ENCODE measurements around the gene BCAS3. TPM values are rescaled to one million over a fixed set of nuclear protein-coding genes. Genes with fewer than 3 reads are reported as not detected.

The BCAS3 gene
- total and polyA plus RNA-seq, 2 experiments from 2014 or later, result 18.0 to 20.2 TPM

GRCh38 chr17:61326330-61326729 lies 648.7 kb downstream of the BCAS3 start:
- Histone ChIP-seq H2AFZ (no peak overlapping the region), H3K9me2 (ENCODE audit: insufficient read depth) (no peaks in the 10 kb centered on the region), H4K20me1 (ENCODE audit: insufficient read depth) (no peaks in the 10 kb centered on the region), H3K9ac (peak overlapping the region; percentile 33), H3K27me3 (replicated peaks; ENCODE audit: insufficient read depth) (no peaks in the 10 kb centered on the region), H3K36me3 (ENCODE audit: low read depth) (no peaks in the 10 kb centered on the region), H3K4me3 (no peak overlapping the region), H3F3A (ENCODE audit: insufficient read depth) (peaks cover 25% of the 10 kb centered on the region), H3K27ac (peak overlapping the region; percentile 58), H3K4me2 (ENCODE audit: unreplicated experiment) (peak overlapping the region; percentile 30), H3K79me2 (ENCODE audit: insufficient read depth) (no peaks in the 10 kb centered on the region), H3K9me3 (ENCODE audit: low read depth) (no peaks in the 10 kb centered on the region), H3K4me1 (ENCODE audit: insufficient read depth) (peaks cover 23% of the 10 kb centered on the region)
- WGBS, 2 experiments (ENCODE audit: low coverage in 1 of 2, low lambda C conversion rate in 2 of 2, missing lambda C conversion rate in 2 of 2), result 79% methylated on average over 3 of the region's 3 CpGs
- DNase-seq, result peak; percentile 20
- in situ Hi-C loops (cut with MboI), result no loop called here
- TF ChIP-seq EZH2 (IDR thresholded peaks at IDR 0.05; ENCODE audit: insufficient read depth, poor library complexity, severe bottlenecking) (no peak), EZH2phosphoT487 (IDR thresholded peaks at IDR 0.05; ENCODE audit: insufficient read depth, low read depth) (no peak)

GRCh38 chr17:61328351-61328750 lies 650.7 kb downstream of the BCAS3 start:
- Histone ChIP-seq H2AFZ (no peak overlapping the region), H3K9ac (no peak overlapping the region), H3K4me3 (no peak overlapping the region), H3K4me1 (ENCODE audit: insufficient read depth) (peaks cover 23% of the 10 kb centered on the region), H3F3A (ENCODE audit: insufficient read depth) (peaks cover 25% of the 10 kb centered on the region), H3K79me2 (ENCODE audit: insufficient read depth) (no peaks in the 10 kb centered on the region), H3K4me2 (ENCODE audit: unreplicated experiment) (no peak overlapping the region), H3K9me3 (ENCODE audit: low read depth) (no peaks in the 10 kb centered on the region), H3K27ac (no peak overlapping the region), H3K27me3 (replicated peaks; ENCODE audit: insufficient read depth) (no peaks in the 10 kb centered on the region), H3K9me2 (ENCODE audit: insufficient read depth) (no peaks in the 10 kb centered on the region), H4K20me1 (ENCODE audit: insufficient read depth) (no peaks in the 10 kb centered on the region), H3K36me3 (ENCODE audit: low read depth) (no peaks in the 10 kb centered on the region)
- in situ Hi-C loops (cut with MboI), result no loop called here
- TF ChIP-seq EZH2 (IDR thresholded peaks at IDR 0.05; ENCODE audit: insufficient read depth, poor library complexity, severe bottlenecking) (no peak), EZH2phosphoT487 (IDR thresholded peaks at IDR 0.05; ENCODE audit: insufficient read depth, low read depth) (no peak)
- 94 to 96% methylated on average over 6 of the region's 6 CpGs for WGBS, 2 experiments (ENCODE audit: low coverage in 1 of 2, low lambda C conversion rate in 2 of 2, missing lambda C conversion rate in 2 of 2)
- no peak for DNase-seq

GRCh38 chr17:61330174-61331150 lies 652.8 kb downstream of the BCAS3 start:
- peaks cover 12% of the 10 kb centered on the region for H3K4me1 ChIP-seq (ENCODE audit: insufficient read depth)
- no peak overlapping the region for H3K9ac ChIP-seq
- 97 to 99% methylated on average over 10 to 11 of the region's 11 CpGs for WGBS, 2 experiments (ENCODE audit: low coverage in 1 of 2, low lambda C conversion rate in 2 of 2, missing lambda C conversion rate in 2 of 2)
- H3K79me2 ChIP-seq (ENCODE audit: insufficient read depth), result no peaks in the 10 kb centered on the region
- DNase-seq, result no peak
- no peak overlapping the region for H2AFZ ChIP-seq
- no peak overlapping the region for H3K4me2 ChIP-seq (ENCODE audit: unreplicated experiment)
- no peak overlapping the region for H3K27ac ChIP-seq
- no peaks in the 10 kb centered on the region for H4K20me1 ChIP-seq (ENCODE audit: insufficient read depth)
- no peaks in the 10 kb centered on the region for H3K27me3 ChIP-seq (replicated peaks; ENCODE audit: insufficient read depth)
- H3K9me3 ChIP-seq (ENCODE audit: low read depth), result no peaks in the 10 kb centered on the region
- no peaks in the 10 kb centered on the region for H3K36me3 ChIP-seq (ENCODE audit: low read depth)
- TF ChIP-seq EZH2phosphoT487 (IDR thresholded peaks at IDR 0.05; ENCODE audit: insufficient read depth, low read depth) (no peak), EZH2 (IDR thresholded peaks at IDR 0.05; ENCODE audit: insufficient read depth, poor library complexity, severe bottlenecking) (no peak)
- in situ Hi-C loops (cut with MboI), result no loop called here
- peaks cover 13% of the 10 kb centered on the region for H3F3A ChIP-seq (ENCODE audit: insufficient read depth)
- H3K9me2 ChIP-seq (ENCODE audit: insufficient read depth), result no peaks in the 10 kb centered on the region
- no peak overlapping the region for H3K4me3 ChIP-seq

- Histone ChIP-seq H3K27ac (no peak overlapping the region), H3K79me2 (ENCODE audit: insufficient read depth) (no peaks in the 10 kb centered on the region), H3K9ac (no peak overlapping the region), H3F3A (ENCODE audit: insufficient read depth) (peaks cover 5% of the 10 kb centered on the region), H4K20me1 (ENCODE audit: insufficient read depth) (no peaks in the 10 kb centered on the region), H3K4me2 (ENCODE audit: unreplicated experiment) (no peak overlapping the region), H3K9me3 (ENCODE audit: low read depth) (no peaks in the 10 kb centered on the region), H3K4me1 (ENCODE audit: insufficient read depth) (peaks cover 6% of the 10 kb centered on the region), H3K4me3 (no peak overlapping the region), H3K27me3 (replicated peaks; ENCODE audit: insufficient read depth) (no peaks in the 10 kb centered on the region), H3K9me2 (ENCODE audit: insufficient read depth) (no peaks in the 10 kb centered on the region), H2AFZ (no peak overlapping the region), H3K36me3 (ENCODE audit: low read depth) (no peaks in the 10 kb centered on the region)
- WGBS, 2 experiments (ENCODE audit: low coverage in 1 of 2, low lambda C conversion rate in 2 of 2, missing lambda C conversion rate in 2 of 2), result 59 to 63% methylated on average over 2 of the region's 2 CpGs
- in situ Hi-C loops (cut with MboI), result no loop called here
- TF ChIP-seq EZH2phosphoT487 (IDR thresholded peaks at IDR 0.05; ENCODE audit: insufficient read depth, low read depth) (no peak), EZH2 (IDR thresholded peaks at IDR 0.05; ENCODE audit: insufficient read depth, poor library complexity, severe bottlenecking) (no peak)
- no peak for DNase-seq
Observed at GRCh38 chr17:61331178-61331577, 653.5 kb downstream of the BCAS3 start.
